SIG-M5 treated with dmso at 0.1 percent for 504 hours (cell line): ENCODE results near the gene CYP26B1.
A peak's percentile ranks its signal among the peaks of the same experiment; 100 is the strongest.

Source experiments
- DNase-seq: peaks from one replicate; lab custom pipeline; 2025; ENCODE audit not compliant: unreplicated experiment; lab: John Stamatoyannopoulos, UW

CYP26B1 gene

DNA sequence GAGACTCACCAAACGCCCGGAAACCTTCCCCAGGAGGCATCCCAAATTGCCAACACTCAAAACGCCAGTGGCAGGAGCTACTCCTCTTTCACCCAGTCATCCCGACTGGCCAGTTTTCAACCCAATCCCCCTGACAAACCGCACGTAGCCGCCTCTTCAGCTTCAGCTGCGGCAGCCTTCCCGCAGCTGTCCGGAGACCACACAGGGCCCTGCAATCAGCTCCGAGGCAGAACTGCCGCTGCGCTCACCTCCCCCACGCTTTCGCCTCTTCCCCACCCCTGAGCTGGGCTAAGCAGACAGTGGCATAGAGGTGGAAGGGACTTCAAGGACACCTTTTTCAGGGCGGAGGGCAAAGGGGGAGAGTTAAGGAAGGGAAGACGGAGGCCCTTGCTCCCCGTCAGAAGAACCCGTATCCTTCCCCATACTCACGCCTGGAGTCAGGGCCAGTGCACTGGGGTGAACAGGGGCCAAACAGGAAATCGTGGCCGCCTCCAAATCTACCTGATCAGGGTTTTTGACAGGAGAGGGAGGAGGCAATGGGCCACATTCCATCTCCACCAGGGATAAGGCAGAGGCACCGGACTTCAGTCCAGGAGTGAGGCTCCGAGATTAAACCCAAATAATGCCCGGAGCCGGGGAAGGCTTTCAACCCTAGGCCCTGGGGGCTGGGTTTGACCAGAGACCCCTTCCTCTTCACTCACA is 16.9 kb downstream of the CYP26B1 start:
- no peak for DNase-seq

DNA sequence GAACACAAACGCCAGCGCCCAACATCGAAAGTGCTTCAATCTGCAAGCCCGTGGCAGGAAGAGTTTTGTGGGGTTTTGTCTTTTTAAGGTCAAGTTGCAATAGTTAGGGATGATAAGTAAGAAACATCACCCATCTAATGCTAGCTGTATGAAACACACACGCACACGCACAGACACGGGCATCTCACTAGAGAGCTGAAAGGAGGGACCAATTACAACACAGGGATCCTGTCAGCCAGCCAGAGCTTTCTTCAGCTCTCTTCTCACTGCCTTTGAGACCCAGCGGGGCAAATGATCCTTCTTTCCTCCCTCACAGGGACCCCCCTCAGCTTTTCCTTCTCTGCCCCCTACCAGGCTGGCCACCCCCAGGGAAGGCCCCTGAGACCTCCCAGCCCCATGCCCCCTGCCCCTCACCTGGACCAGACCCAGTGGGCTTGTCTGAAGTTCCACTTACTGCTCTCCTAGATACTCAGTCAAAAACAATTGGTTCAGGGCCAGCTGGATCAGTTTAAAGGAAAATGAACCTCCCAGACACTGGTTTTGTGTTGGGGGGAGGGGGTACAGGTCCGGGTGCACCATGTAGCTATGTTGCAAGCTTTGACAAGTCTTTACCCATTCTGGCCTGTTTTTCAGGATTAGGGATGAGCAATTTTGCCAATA is 17.9 kb downstream of the CYP26B1 start:
- DNase-seq = no peak

DNA sequence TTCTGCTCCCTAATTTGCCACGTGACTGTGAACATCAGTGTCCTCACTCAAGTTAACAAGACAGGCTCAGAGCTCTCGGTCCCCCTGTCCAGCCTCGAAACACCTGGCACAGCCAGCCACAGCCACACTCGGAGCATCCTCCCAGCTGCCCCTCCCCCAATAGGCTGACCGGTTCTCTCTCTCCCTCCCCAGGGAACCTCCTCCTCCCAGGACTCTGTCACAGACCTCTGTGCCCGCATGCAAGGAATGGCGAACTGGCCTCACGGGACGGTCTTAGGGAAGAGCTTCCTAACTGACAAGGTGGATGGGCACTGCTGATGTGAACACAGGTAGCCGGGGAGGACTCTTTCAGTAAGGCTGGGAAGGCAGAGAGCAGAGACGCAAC is 18.8 kb downstream of the CYP26B1 start:
- no peak for DNase-seq

DNA sequence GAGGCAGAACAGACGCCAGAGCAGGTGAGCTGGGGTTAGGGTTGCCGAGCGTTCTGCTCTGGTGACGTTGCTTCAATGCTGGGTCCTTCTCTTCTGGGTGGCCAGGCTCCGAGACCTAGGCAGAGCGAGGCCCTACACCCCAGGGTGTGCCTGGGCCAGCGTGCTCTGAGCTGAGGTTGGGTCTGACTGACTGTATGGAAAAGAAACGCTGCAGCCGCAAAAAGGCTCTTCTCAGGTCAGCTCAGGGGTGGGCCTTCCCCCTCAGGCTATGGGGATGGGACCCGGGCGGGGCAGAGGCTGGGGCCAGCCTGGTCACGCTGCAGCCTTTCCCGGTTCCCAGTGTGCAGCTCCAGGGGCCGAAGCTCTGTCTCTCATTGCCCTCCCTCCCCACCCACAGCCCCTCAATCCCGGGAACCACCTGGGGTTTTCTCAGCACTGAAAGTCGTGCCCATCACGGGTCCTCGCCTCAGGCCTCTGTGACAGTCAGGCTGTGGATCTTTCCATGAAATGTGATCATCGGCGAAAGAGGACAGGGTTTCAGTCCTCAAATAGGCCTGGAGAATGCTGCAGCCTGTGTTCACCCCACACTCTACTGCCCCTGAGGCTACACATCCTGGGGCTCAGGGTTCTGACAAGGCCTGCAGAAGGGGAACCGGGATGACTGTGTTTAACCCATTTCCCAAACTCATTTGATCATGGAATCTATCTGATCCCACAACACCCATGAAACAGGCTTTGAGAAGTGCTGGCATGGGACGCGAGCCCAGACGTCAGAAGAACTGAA is 19.4 kb downstream of the CYP26B1 start:
- no peak for DNase-seq

DNA sequence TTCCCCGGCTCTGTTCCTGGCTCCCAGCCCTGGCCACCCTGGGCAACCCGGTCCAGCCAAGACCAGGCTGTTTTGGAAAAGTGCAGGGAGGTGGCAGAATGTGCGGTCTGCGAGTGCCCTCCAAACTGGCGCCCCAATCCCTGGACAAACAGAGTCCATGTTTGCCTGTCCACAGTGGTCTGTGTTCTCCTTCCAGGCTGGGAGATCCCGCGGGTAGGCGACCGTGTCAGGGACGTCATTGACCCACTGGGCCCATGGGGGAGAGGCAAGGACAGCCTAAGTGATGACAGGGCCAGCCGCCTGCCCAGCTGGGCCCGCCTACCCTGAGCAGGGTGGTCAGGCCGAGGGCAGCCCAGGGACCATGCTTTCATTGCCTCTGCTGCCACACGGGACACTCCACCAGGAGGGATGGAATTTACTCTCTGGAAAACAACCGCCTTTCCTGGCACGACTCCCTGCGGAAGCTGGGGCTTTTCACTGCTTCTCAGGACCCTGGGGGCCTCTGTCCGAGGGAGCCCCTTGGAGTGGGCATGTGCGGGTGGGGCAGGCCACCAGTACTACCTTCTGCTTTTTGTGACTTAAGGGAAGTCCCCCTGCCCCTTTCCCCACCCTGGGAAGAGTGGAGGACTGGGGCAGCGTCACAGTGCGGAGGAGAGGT is 20.1 kb downstream of the CYP26B1 start:
- DNase-seq = no peak

DNA sequence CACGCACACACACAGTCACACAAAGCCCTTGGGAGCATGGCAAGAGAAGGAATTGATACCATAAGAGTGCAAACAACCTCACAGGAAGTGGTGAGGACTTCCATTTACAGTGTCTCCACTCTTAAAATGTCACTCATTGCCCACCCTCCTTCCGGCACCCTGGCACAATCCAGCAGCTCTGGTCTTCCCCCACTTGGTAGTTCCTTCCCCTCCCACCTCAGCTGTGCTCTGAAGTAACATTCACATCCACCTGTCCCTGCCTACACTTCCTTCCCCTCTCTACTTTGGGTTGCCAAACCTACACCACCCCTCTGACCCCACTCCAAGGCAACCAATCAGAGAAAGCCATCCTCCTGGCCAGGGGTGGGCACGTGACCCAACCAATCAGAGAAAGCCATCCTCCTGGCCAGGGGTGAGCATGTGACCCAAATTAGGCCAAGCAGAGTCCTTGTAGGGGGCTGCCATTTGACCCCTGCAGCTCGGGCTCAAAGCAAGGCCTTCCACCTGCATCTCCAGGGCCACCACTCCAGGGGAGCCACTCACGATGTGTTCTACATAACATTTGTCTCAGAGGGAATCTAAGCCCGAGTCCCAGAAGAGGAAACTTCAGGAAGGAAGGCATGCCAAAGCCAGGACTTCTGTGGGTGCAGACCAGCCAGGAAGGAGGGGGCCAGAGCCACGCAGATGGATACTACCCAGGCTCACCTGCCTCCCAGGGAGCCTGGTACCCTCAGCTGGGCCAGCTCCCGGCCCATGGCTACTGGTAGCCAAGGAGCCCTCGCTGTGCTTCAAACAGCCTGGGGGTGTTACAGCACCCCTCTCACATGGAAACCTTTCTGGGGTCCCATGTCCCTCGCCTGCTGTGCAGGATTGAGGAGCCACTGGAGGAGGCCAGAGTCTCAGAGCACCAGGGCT is 21.2 kb downstream of the CYP26B1 start:
- no peak for DNase-seq

DNA sequence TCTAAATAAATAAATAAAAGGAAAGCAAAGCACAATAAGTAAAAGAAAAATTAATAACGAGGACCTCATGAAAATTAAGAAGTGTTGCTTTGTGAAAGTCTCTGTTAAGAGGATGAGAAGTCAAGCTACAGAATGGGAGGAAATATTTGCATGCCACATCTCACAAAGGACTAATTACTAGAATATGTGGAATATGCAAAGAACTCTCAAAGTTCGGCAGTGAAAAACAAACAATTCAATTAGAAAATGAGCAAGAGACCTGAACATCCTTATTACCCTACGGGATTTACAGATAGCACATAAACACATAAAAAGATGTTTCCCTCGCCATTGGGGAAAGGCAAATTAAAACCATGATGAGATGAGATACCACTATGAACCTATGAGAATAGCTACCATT is 23.3 kb downstream of the CYP26B1 start:
- no peak for DNase-seq

DNA sequence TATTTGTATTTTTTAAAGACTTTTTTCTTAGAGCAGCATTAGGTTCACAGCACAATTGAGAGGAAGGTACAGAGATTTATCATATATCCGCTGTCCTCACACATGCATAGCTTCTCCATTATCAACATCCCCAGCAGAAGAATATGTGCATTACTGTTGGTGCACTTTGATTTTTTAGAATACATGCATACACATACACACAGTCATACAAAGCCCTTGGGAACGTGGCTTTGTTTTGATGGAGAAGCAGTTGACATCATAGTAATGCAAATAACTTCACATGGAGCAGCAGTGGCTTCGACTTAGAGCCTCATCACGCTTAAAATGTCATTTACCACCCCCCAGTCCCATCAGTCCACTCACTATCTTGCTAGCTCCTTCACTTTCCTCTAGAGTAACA is 26.5 kb downstream of the CYP26B1 start:
- DNase-seq = no peak

DNA sequence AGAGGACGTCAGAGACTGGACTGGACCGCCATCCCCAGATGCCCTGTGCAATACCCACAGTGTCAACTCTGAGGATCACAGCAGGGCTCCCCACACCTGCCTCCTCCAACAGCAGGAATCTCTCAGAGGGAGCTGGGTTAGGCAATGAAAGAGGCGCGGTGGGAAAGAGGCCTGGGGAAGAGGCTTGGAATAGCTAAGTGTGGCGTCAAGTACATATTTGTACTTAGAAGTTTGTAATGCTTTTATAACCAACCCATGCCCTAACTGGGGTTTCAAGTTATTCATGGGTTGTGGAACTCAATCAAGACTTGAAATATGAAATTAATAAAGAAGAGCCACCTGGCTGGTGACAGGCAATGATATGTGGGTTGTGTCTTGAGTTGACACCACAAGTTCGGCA is 28.7 kb downstream of the CYP26B1 start:
- DNase-seq = no peak

DNA sequence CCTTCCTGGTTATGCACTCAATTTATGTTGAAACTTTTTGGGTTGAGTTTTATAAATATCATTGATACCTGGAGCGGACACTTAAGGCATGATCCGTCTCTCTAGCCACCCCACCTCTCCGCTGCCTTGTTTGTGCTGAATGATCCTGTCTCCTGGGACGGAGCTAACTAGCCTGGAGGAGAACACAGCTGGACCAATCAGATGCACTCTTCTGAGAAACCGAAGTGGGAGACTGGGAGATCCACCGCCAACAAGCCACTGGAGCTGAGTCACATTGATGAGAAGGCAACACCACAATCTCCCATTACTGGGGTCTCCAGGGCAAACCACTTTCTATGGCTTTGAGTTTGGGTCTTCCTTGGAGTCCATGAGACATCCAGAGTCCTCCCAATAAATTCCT is 29.3 kb downstream of the CYP26B1 start:
- DNase-seq = no peak

DNA sequence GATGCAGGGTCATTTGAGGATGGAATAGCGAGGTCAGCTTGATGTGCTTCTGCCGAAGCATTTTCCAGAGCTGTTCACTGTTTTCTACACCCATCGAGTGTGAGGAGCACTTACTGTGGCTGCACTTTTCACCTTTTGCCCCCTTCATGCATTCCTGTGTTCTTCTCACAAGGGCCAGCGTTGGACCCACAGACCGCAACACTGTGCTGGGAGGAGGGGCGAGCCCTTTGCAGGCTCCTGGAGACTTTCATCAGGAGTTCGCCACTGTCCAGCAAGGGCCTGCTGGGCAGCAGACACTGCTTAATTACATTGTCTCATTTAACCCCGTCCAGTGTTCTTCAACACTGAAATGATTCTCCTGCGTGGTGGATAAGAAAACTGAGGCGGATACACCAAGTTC is 29.9 kb downstream of the CYP26B1 start:
- DNase-seq = no peak

DNA sequence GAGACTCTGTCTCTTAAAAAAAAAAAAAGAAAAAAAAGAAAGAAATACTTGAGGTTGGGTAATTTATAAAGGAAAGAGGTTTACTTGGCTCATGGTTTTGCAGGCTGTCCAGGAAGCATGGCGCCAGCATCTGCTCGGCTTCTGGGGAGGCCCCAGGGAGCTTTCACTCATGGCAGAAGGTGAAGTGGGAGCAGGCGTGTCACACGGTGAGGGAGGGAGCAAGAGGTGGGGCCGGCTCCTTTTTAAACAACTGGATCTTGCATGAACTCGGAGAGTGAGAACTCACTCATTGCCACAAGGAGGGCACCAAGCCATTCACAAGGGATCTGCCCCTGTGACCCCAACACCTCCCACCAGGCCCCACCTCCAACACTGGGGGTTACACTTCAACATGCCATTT is 30.6 kb downstream of the CYP26B1 start:
- no peak for DNase-seq

DNA sequence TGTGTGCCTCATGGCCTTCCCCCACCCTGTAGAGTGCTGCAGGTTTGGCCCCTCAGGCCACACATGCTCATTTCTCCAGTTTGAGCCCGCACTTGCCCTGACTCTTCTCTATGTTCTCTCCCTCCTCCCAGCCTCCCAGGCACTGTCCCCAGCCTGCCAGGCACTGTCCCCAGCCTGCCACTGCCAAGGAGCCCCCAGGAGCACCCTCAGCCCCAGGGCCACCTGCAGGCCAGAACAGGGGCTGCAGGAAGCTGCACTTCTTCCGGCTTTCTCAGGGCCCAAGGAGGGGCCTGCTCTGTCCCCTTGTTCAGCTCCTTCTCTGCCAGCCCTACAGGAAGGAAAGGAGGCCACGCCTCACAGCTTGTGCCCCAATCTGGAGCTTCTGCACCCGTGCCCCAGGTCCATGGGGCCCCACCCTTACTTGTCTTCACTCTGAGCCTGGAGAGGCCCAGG is 31.6 kb downstream of the CYP26B1 start:
- no peak for DNase-seq

DNA sequence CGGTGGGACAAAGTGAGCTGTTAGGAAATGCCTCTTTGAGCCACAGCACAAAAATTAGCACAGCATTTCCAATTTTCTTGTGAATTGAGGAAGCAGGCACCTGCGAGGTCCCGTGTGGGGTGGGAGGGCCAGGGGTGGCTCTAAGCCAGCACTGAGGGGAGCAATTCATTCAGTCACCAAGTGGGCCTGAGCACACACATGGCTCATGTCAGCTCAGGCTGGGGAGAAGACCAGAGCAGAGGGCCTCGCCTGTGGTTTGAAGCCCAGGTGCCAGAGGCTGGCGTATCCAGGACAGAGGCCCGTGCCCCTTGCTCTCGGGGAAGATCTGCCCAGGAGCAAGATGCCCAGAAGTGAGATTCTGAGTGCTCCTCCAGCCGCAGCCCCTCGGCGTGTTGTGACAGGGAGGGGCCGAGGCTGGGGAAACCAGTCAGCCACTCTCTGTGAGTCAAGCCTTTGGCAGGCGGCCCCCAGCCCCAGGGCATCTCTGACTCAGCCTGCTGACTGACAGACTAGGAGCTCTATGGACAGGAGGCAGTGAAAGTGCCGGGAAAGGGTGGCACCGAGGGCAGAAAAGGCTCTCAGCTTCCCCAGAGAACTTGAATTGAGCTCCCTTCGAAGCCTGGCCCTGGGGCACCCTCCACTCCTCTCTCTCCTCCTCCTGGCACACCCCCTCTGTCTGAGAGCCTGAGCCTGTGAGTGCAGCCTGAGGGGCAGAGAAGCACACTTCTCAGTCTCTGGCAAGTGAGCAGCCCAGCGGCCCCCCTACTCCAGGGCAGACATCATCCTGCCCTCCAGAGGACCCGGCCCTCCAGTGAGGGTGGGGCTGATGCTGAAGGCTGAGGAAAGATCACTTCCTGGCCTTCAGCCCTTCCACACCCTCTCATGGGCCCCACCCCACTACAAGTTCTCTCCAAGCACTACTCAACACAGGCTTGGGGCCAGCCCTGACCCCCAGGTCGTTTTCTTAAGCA is 32.3 kb downstream of the CYP26B1 start:
- peak; percentile 35 for DNase-seq

DNA sequence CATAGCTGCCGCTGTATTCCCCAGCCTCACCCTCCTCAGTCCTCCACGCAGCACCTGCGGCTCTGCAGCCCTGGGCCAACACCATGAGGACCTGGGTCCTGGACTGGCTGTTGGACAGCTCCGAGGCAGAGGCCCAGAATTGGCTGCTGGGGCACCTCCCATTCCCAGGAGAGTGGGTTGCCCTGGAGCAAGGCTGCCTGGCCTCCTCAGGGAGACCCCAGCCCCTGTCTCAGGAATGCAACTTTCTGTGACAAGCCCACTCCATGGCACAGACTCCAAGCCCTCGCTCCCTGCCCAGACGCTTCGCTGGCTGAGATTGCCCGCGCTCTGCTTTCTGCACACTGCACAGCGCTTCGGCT is 33.0 kb downstream of the CYP26B1 start:
- no peak for DNase-seq

DNA sequence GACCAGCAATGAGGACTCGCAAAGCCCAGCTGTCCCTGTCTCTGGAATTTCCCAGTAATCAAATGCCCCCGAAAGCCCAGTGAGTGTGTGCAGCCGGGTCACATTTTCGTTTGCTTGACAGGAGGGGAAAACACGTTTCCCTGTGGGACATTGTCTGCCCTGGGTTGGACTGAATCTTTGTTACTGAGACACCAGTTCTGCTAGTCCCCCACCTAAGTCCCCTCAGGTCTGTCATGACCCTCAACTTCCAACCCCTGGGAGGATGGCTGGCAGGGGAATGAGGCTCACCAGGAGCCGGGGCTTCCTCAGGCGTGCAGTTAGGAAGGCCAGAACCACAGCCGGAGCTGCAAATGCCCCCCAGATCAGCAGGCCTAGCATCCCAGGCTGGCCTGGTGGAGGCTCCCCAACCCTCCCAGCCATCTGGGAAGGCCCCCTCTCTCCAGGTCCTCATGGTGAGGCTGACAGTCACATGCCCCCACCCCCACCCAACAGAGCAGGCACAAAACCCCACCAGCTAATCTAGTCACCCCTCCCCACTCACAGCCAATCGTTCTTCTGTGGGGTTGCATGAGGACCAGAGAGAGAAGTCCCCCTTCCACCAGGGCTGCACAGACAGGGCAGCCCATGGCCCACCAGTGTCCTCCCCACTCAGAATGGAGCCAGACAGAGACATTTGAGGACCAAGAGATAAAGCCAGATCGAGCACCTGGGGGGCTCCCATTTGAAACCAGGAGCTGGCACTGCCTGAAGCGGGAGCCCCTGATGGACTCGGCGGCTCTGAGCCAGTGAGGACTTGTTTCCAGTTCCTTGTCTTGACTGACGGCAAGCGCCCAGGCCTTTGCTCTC is 33.6 kb downstream of the CYP26B1 start:
- no peak for DNase-seq

DNA sequence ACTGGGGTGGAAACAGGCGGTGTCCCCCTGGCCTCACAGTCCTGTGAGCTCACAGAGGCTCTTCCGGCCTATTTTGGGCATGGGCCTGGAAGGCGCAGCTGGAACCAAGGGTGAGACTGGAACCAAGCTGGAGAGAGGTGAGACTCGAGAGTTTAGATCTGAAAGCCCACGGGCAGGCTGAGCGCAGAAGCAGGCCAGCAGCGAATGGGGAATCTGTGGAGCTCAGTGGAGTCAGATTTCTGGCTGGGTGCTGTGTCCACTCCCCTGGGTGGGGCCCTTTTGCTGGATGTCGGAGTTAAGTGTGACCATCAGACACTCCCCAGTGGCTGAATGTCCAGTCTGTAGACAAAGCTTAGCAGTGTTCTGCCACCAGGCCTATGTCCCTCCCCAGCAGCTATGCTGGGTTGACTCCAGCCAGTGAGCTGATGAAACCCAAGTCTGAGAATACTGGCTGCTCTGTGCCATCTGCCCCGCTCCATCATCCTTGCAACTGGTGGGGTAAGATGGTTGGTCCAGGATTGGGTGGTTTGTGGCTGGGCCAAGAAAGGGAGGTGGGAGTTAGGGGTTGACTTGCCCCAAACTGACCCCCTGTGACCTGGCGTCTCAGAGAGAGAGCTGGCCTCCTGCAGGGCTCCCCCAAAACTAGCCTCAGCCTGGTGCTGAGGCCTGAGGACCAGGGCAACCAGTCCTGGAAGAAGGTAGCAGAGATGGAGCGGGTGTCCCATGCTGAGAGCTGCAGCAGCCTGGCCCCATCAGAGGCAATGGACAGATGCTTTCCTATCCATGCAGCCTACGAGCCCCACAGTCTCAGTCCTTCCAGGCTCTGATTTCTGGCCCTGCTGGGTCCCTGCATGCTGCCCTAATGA is 34.4 kb downstream of the CYP26B1 start:
- DNase-seq = no peak

DNA sequence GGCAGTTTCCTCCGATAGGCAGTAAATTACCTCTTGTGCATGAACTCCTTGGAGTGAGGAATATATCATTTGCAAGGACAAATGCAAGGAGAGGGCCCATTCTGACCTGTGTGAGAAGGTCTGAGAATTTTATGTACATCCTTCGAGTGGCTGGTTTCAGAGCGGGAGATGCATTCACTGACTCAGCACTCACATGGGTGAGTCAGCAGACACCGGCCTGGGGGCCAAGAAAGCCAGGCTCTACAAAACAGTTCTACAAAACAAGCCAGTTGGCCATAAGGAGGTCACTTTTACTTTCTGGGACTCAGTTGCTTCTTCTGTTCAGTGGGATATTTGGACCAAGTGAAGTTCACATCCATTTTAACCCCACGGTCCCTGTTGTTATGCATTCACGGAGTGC is 35.3 kb downstream of the CYP26B1 start:
- no peak for DNase-seq
